Hematopoietic multipotent progenitor cell treated with erythropoietin and hydrocortisone succinate and interleukin-3 and kit ligand, for 8 days (in vitro differentiated cells): ENCODE measurements around the gene EFCAB8.
A peak's percentile ranks its signal among the peaks of the same experiment; 100 is the strongest.
"Not testable (repeated sequence)": the region's sequence is repeated elsewhere in the genome, so short reads cannot be mapped to it uniquely, and the experiment has no call there.

Source experiments
- DNase-seq: peaks from one replicate; pipeline ENCODE4 v3.0.0-alpha.2; 2015

Gene EFCAB8

DNA sequence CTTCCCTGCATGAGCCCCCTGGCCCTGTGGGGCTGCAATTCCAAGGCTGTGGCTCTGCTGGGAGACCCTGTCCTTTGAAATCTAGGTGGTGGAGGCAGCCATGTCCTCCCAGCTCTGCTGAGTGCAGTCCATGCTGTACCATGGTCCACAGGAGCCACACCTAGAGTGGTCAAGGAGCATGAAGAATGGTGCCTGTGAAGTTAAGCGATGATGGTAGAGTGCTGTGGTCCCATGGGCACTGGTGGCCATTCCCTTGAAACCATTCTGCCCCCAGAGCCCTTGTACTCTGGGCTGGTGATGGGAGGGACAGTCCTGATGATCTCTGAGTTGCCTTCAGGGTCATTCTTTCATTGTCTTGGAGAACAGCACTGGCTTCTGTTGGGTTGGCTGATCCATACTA lies 55.3 kb downstream of the EFCAB8 start:
- no peak for DNase-seq

DNA sequence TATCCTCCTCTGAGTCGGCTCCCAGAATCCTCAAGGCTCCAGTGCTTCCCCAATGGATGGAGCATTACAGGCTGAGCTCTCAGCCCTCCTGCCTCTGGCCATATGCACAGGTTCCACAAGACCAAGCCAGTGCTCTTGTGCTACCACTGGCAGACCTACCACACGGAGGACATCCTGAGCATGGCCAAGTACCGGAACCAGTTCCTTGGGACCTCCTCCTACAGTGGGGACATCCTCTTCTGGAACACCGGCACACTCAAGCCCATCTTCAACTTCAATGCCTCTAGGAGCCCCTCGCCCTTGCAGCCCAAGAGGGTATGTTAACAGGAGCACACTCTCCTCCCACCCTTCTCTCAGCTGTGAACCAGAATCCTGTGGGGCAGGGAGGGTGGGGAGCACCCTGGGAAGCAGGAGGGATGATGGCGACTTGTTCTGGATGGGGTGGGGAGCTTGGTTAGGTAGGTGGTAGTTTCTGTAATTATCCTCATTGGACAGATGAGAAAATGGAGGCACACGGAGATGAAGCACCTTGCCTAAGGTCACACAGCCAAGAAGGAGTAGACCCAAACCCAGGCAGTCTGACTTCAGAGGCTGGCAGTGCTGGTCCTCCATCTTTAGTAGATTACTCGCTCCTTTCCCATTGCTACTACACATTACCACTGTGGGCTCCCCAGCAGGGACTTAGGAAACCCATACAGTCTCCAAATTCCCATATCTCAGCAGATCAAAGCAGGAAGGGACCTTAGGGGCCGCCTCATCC lies 58.6 kb downstream of the EFCAB8 start:
- DNase-seq = no peak

DNA sequence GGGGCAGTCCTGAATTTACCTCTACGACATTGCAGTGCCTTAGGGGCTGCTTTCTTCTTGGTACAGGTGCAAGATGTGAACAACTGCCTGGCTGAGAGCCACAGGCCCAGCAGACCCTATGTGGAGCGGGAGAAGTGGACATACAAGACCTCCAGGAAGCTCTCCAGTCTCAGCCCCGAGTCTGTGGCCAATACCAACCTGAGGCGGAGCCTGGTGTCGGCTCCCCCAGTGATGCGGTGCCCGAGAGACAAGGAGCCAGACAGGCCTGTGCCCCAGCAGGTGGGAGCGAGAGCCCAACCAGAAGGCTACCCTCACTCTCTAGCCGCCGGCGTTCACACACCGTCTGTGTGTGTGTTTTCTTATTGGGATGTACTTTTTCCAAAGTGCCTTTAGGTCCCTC lies 59.6 kb downstream of the EFCAB8 start:
- no peak for DNase-seq

DNA sequence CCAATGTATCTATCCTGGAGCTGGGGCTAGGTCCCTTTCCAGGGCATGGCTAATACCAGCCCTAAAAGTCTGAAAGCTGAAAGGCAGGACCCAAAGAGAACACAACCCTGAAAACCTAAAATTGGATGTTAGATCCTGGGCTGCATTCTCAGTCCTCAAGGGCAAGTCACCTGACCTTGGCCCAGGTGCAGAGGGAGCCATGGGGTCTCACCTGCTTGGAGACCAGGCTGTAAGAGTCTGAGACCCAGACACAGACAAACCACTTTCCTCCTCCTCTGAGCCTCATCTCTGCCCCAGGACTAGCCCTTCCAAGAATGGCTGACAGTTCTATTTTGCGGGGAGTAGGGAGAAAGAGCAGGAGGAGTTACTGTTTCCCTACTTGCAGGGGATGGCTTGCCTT lies 60.0 kb downstream of the EFCAB8 start:
- no peak for DNase-seq

DNA sequence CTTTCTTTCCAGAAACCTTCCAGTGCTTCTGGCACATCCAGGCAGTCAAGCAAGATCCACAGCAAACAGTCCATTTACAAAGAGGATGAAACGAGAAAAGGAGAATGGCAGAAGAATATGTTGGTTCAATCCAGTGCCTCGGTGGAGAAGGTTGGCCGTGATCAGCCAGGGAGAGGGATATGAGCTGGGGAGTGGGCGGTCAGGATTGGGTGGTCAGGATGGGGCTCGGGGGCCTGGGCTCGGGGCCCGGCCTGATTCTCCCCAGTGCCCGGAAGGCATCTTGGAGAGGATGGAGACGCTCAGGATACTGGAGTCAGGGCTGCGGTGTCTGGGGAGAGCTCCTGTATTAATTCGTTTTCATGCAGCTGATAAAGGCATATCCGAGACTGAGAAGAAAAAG lies 61.3 kb downstream of the EFCAB8 start:
- DNase-seq = no peak

DNA sequence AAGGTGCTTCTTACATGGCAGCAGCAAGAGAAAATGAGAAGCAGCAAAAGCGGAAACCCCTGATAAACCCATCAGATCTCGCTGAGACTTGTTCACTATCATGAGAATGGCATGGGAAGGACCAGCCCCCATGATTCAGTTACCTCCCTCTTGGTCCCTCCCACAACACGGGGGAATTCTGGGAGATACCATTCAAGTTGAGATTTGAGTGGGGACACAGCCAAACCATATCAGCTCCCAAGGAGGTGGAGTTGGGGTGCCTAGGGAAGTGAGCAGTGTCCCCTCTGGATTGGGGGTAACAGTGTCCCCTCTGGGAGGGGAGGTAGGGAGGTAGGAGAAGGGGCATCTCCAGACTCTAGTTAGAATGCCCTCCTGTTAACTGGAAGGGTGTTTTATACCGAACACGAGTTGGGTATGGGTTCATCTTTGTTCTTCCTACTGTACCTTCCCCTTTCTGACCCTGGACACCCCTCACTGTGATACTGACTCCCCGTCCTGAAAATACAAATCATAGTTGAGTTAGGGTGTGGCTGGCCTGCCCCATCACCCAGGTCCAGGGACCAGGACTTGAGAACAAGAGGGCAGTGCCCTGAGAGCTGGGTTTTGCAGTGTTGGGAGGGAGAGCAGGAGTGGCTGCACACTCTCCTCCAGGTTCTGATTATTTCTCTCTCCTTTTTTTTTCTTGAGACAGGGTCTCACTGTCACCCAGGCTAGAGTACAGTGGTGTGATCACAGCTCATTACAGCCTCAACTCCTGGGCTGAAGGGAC lies 62.0 kb downstream of the EFCAB8 start:
- DNase-seq = no peak

DNA sequence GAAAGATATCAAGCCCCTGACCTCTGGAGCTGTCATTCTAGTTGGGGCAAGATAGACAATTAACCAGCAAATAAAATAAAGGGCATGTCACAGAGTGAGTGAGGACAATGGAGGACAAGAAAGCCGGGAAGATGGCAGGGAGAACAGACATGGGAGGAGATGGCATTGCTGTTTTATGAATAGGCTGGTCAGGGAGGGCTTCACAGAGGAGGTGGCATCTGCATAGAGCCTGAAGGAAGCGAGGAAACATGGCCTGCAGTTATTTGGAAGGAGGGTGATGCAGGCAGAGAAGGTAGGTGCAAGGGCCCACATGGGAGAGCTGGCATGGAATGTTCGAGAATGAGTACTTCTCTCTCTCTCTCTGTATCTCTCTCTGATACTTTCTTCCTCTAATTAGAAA lies 63.7 kb downstream of the EFCAB8 start:
- DNase-seq = no peak

DNA sequence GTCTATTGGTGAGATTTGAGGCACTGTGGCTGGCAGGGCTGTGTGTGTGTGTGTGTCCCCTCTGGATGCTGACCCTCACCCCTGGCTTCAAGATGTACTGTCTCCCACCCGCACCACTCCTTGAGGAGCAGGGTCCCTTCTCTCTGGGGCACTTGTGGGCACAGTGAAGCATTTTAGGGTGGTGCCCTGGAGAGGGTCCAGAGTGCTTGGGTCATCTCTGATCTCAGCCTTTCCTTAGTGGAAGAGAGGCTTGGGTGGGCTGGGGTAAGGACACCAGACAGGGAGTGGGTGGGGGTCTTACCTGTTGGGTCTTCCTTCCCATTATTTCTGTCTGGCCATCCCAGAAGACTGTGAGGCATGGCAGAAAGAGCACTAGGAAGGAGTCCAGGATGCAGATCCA lies 66.1 kb downstream of the EFCAB8 start:
- DNase-seq = no peak

DNA sequence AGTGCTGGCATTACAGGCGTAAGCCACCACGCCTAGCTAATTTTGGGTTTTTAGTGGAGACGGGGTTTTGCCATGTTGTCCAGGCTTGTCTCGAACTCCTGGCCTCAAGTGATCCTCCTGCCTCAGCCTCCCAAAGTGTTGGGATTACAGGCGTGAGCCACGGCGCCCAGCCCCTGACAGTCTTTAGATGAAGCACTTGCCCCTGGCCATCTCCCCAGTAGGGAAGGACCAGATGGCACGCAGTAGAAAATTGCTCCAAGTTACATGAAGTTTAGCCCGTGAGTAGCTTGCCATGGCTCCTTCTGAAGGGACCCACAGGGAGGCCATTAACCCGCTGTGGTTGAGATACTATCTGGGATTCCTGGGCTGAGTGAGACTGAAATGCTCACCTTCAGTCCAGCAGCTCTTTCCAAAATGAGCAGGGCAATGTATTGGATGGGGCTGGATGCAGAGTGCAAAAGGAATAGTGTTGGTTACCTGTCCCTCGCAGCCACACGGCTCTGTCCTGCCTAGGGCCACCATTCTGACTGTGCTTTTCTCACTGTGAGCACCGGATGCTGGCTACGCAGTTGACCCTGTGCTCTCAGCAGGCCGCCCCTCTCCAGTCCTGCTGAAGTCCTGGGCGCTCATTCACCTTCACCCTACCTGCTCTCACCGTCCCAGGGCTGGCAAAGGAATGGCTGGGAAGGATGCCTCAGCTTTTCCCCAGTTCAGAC lies 66.9 kb downstream of the EFCAB8 start:
- no peak for DNase-seq

DNA sequence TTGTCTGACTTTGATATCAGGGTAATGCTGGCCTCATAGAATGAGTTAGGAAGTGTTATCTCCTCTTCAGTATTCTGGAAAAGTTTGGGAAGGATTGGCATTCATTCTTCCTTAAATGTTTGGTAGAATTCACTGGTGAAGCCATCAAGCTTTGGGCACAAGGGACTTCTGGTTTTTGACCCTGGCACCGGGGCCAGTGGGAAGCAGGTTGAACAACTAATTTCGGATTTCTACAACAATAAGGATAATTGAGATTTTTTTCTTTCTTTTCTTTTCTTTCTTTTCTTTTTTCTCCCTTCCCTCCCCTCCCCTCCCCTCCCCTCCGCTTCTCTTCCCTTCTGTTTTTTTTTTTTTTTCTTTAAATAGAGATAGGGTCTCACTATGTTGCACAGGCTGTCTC lies 70.4 kb downstream of the EFCAB8 start:
- no peak for DNase-seq

DNA sequence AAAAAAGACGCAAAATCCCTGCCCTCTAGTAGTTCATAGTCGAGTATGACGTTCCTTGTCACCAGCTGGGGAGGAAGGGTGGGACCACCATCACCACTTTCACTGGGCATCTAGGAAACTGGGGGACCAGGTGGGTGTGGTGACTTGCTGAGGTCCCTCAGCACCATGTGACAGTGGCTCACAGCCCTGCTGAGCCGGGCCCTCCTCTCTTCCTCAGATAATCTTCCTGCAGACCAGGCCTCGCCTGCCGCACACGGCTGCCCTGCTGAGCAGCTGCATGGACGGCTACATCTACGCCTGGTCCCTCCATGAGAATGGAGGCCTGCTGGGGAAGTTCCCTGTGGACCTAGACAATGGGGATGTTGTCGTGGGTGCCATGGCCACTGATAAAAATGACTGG lies 71.5 kb downstream of the EFCAB8 start:
- no peak for DNase-seq

DNA sequence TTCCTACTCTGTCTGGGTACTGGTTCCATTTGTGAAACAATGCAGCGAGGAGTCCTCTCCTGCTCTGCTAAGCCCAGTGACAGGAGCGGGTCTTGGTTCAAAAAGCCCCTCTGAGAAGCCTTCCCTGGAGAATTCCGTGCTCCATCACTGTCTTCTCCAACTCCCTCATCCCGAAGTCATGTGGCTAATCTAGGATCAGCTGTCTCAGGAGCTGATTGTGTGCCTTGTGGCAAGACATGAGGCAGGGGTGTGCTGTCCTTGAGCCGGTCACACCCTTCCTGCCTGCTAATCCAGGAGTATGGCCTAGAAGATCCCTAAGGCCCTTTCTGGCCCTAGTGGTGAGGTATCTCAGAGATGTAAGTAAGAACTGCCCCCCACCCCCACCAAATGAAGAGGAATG lies 72.0 kb downstream of the EFCAB8 start:
- no peak for DNase-seq

DNA sequence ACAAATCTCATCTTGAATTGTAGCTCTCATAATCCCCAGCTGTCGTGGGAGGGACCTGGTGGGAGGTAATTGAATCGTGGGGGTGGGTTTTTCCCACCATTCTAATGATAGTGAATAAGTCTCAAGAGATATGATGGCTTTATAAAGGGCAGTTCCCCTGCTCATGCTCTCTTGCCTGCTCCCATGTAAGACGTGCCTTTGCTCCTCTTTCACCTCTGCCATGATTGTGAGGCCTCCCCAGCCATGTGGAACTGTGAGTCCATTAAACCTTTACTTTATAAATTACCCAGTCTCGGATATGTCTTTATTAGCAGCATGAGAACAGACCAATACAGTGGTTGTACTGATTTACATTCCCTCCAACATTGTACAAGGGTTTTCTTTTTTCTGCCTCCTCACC lies 75.9 kb downstream of the EFCAB8 start:
- DNase-seq = no peak

DNA sequence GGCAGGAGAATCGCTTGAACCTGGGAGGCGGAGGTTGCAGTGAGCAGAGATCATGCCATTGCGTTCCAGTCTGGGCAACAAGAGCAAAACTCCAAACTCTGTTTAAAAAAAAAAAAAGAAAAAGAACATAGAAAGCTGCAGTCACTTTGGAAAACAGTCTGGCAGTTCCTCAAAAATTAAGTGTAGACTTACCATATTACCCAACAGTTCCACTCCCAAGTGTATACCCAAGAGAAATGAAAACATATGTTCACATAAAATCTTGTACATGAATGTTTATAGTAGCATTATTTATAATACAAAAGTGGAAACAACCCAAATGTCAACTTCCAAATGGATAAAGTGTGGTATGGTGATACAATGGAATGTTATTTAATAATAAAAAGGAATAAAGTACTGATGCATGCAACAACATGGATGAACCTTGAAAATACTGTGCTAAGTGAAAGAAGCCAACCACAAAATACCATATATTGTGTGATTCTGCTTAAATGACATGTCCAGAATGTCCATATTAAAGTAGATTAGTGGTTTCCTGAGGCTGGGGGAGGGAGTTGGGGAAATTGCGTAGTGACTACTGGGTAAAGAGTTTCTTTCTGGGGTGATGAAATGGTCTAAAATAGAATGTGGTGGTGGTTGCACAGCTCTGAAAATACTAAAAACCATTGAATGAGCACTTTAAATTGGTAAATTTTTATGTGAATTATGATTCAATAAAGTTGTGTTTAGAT lies 82.6 kb downstream of the EFCAB8 start:
- no peak for DNase-seq

DNA sequence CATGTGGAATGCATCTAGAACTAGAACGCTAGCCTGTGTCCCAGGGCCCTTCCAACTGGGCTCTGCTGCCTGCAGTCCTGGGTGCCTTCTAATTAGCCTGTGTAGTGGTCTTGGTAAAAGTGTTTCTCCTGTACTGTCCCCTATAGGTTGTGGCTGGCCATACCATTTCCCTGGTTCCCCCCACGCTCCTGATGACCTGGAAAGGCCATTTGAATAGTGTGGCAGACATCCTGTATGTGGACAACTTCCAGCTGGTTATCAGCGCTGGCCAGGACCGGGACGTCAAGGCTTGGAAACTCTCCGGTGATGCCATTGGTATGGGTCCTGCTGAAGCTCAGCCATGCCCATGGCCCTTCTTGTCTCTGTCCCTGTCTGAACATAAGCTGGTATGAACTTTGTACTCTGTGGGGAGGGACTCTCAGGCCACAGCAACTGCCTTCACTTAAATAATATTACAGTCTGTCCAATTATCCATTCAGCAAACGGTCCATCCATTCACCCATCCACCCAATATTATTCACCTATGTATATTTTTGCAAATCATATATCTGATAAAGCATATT lies 84.8 kb downstream of the EFCAB8 start:
- no peak for DNase-seq

DNA sequence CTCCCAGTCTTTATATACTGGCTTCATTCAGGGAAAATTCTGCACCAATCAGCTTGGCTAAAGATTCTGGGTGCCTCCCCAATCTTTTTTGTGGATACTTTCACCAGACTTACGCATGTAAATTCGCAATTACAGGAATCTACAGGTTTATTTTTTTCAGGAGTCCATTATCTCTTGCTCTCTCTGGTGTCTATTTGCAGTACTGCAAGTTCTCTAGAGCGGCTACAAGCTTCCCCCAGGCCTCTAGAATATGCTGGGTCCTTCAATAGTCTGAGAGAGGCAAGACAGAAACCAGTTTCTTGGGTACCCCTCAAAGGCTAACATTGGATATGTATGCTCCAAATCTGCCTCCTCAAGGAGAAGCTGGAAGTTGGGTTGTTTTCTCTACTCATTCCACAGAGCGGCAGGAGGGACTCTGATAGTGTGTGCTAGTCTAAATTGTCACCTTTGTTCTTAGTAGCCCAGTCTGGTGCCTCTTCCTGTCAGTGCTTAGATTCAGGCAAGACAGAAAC lies 87.0 kb downstream of the EFCAB8 start:
- peak; percentile 25 for DNase-seq

DNA sequence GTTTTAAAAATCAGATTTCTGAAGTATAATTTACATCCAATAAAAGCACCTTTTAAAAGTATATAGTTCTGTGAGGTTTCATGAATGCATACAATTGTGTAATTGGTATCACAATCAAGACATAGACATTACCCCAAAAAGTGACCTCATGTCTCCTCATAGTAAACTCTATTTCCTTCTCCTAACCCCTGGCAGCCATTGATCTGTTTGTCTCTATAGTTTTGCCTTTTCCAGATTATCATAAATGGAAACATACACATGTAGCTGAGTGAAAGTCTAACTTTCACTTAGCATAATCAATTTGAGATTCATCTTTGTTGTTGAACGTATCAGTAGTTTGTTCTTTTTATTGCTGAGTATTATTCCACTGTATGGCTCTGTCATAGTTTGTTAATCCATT lies 87.9 kb downstream of the EFCAB8 start:
- no peak for DNase-seq

DNA sequence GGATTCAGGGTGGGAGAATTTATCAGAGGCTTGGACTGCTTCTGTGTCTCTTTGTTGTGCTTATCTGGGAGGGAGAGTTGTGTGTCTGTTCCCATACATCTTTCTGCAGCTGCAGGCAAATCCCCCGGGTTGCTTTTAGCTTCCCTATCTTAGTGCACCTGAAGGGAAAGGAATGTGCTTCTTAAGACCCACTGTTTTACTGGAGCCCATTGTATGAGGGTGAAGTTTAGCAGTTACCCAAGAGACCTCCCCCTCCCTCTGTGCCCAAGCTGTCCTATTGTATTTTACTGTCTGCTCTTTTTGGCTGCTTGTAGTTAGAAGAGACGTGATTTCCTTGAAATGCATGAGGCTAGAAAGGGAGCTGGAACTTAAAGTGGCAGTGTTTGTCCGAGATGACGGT lies 91.8 kb downstream of the EFCAB8 start:
- DNase-seq = not testable (repeated sequence)

DNA sequence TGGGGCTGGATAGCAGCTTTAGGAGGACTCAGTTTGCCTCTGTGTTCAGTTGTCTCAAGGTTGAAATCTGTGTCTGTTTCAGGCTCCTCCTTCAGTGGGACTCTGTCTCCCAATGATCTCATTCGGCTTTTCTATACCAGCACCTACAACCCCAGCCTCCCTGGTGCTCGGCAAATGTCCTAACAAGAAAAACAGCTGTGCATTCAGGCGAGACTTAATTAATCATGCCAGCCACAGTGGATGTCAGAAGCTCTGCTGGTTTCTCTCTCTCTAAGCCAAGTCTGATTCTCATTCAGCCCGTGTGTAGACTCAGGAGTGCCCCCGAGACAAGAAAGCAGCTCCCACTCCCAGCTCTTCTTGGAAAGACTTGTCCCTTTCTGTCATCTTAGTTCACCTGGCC lies 98.7 kb downstream of the EFCAB8 start:
- no peak for DNase-seq

DNA sequence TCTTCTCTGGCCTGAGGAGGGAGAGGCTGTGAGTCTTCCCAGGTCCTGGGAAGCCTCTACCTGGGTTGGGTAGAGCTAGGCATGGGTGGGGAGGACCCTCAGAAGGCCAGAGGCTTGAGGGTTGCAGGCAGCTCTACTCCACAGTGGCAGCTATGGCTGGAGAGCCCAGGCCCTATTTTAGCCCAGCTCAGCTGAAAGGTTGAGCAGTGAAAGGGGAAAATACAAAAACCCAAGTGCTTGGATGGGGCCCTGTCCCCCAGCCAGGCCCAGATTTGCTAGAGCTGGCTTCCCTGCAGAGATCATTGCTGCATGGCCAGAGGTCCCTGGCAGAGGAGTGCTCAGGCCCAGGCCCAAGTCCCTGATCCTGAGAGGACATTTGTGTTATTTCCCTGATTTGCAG lies 99.9 kb downstream of the EFCAB8 start:
- DNase-seq = no peak

DNA sequence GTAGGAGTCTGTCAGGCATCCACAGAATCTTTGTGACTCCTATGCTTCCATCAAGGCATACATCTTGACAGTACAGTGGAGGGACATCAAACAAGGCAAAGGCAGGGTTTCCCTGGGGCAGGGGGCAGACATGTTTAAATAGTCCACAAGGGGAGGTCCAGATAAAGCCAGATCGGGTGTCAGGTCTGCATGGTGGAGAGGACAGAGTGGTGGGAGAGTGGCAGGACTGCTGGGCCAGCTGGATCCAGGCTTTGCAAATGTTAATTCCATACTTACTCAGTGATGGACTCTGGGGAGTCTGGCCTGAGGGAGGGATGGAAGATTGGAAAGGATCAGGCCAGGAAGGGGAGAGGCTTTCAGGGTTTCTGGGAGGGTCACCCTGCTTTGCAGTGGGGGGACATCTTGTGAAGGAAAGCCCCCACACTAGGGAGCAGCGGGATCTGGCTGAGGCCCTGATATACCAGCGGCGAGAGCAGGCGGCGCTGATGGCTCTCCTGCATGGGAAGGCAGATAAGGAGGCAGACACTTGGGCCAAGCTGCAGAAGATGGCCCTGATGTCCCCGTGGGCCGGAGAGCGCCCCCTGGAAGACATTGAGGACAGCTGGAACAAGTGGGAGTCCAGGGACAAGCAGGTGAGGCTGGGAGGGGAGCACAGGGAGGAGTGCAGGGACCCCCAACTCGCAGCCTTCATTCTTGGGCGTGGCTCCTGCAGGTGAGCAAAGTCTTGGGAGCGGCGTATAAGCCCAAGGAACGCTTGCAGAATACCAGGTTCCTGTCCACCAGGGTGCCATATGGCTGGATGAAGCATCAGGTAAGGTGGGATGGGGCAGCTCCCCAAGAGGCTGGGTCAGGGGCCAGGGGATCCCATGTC lies 100.9 kb downstream of the EFCAB8 start:
- DNase-seq = no peak

DNA sequence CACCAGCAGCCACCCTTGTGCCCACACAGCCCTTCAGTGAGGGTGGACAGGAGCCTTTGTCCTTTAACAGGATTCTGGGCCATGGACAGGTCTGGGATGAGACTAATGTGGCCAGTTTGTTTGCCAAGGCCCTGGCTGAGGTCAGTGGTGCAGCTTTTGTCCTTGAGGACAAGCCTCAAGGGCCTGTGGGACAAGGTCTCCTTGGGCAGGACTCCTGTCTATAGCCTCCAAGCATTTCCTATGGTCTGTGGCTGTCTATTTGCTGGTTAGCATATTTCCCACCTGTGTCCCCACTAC lies 101.4 kb downstream of the EFCAB8 start:
- no peak for DNase-seq
